HepG2 (cell line): ENCODE data around the gene SPRR2D. TPM values are rescaled to one million over a fixed set of nuclear protein-coding genes. Genes with fewer than 3 reads are reported as not detected.

ENCODE experiments used
- ATAC-seq: fragments of 200-7000 bp; cut with Tn5 transposase; 3 replicates; pipeline ENCODE4 v1.9.1; 2020; ENCODE audit warnings: mild to moderate bottlenecking, moderate library complexity
- BruUV-seq: library from RNA; stranded (reverse); fragments of 400-500 nt; replicated peaks from 2 replicates; lab custom pipeline; 2021; lab: Mats Ljungman, UMichigan
- CTCF ChIA-PET: fragments of 300-600 bp; formaldehyde crosslinking; extraction: SDS; loops from one replicate; lab custom pipeline; 2021; ENCODE audit warnings: low total read pairs, inconsistent platforms, low intra/inter-chr PET ratio; lab: Yijun Ruan, JAX
- POLR2A ChIA-PET: fragments of 350-600 bp; sonication (Branson Sonifier 250); formaldehyde crosslinking; loops from one replicate; lab custom pipeline; 2020; ENCODE audit warnings: antibody characterized with exemption, inconsistent platforms; lab: Yijun Ruan, JAX
- DNase-seq: peaks from one replicate; pipeline ENCODE4 v3.0.0-alpha.2; 2015; ENCODE audit warnings: low spot score
- FAIRE-seq: peaks from 3 replicates; lab custom pipeline; 2011; peaks lifted over from hg19 to GRCh38; lab: Jason Lieb, UNC
- H2AFZ ChIP-seq: one replicate; pipeline ENCODE4 v1.6.1; 2011; ENCODE audit warnings: low read length, inconsistent platforms
- H3K27ac ChIP-seq: fragments of 300-600 bp; 3 replicates; pipeline ENCODE4 v1.8.0; 2011; ENCODE audit warnings: mixed run types, mild to moderate bottlenecking, mixed read lengths, low read length, inconsistent platforms; ENCODE audit not compliant: insufficient read depth; ENCODE audit errors: extremely low read length
- H3K27me3 ChIP-seq, 2 experiments: fragments of 200-600 bp in 1 of 2; 2 replicates in 1 of 2; 3 replicates in 1 of 2; pipeline versions ENCODE4 v1.6.0 to v1.8.0; 2011; ENCODE audit warnings: low read length in 2 of 2, mild to moderate bottlenecking in 2 of 2, moderate library complexity in 2 of 2, inconsistent platforms in 1 of 2; ENCODE audit not compliant: insufficient read depth in 2 of 2, control insufficient read depth in 1 of 2
- H3K36me3 ChIP-seq, 2 experiments: fragments of 200-600 bp in 1 of 2; replicated peaks in 1 of 2; 2 replicates in 1 of 2; 3 replicates in 1 of 2; pipeline versions ENCODE4 v1.5.1 to v1.8.0; 2011; ENCODE audit warnings: low read length in 2 of 2, inconsistent platforms in 1 of 2; ENCODE audit not compliant: insufficient read depth in 2 of 2, control insufficient read depth in 1 of 2
- H3K4me1 ChIP-seq: 2 replicates; pipeline ENCODE4 v1.5.1; 2012; ENCODE audit warnings: low read length, inconsistent platforms; ENCODE audit not compliant: insufficient read depth
- H3K4me2 ChIP-seq: 2 replicates; pipeline ENCODE4 v1.6.0; 2011; ENCODE audit warnings: low read depth, low read length, inconsistent platforms
- H3K4me3 ChIP-seq, 3 experiments: fragments of 200-600 bp in 1 of 3; sonication (generic), shearing (Covaris generic) in 1 of 3; replicated peaks in 1 of 3; 2 replicates each; pipeline ENCODE4 v1.5.1; 2011 to 2016; ENCODE audit warnings: low read length in 3 of 3, inconsistent platforms in 2 of 3, low read depth in 2 of 3, mild to moderate bottlenecking in 2 of 3, control low read depth in 1 of 3, mixed read lengths in 1 of 3; ENCODE audit not compliant: insufficient read depth in 1 of 3
- H3K79me2 ChIP-seq: one replicate; pipeline ENCODE4 v1.6.1; 2011; ENCODE audit warnings: low read length, inconsistent platforms; ENCODE audit not compliant: insufficient read depth
- H3K9ac ChIP-seq: 2 replicates; pipeline ENCODE4 v1.6.0; 2011; ENCODE audit warnings: mild to moderate bottlenecking, low read depth, low read length, inconsistent platforms; ENCODE audit not compliant: insufficient read depth
- H3K9me3 ChIP-seq: 2 replicates; pipeline ENCODE4 v1.5.1; 2012; ENCODE audit warnings: mild to moderate bottlenecking, low read length
- H4K20me1 ChIP-seq: 2 replicates; pipeline ENCODE4 v1.6.0; 2011; ENCODE audit warnings: inconsistent platforms, mild to moderate bottlenecking, low read length, moderate library complexity; ENCODE audit not compliant: insufficient read depth
- ARHGAP35 ChIP-seq: sonication (generic); formaldehyde crosslinking; IDR thresholded peaks from 2 replicates; pipeline ENCODE4 v1.9.0; 2022; ENCODE audit warnings: mild to moderate bottlenecking, inconsistent platforms, moderate library complexity, missing genetic modification reagents, borderline replicate concordance
- ARNTL ChIP-seq: sonication (generic); formaldehyde crosslinking; IDR thresholded peaks from 2 replicates; pipeline ENCODE4 v1.4.0; 2020; ENCODE audit warnings: mild to moderate bottlenecking, missing genetic modification reagents
- FLYWCH1 ChIP-seq: sonication (generic); formaldehyde crosslinking; IDR thresholded peaks from 2 replicates; pipeline ENCODE4 v1.8.1; 2023; ENCODE audit warnings: mild to moderate bottlenecking, missing genetic modification reagents
- HNRNPH1 ChIP-seq: fragments of 200-400 bp; formaldehyde crosslinking; optimal IDR thresholded peaks from 2 replicates; pipeline ENCODE3; 2017; ENCODE audit warnings: mild to moderate bottlenecking, low read depth, low read length
- HOXA3 ChIP-seq: sonication (generic); formaldehyde crosslinking; IDR thresholded peaks from 2 replicates; pipeline ENCODE4 v1.5.0; 2020; ENCODE audit warnings: missing genetic modification reagents
- MBD4 ChIP-seq: IDR thresholded peaks from 2 replicates; pipeline ENCODE4 v1.6.1; 2012; ENCODE audit warnings: low read length, inconsistent platforms, borderline replicate concordance
- NR2F6 ChIP-seq, 2 experiments: IDR thresholded peaks; 2 replicates each; pipeline ENCODE4 v1.6.1; 2016; ENCODE audit warnings: antibody characterized with exemption in 1 of 2, mild to moderate bottlenecking in 1 of 2
- RBAK ChIP-seq: sonication (generic); formaldehyde crosslinking; IDR thresholded peaks from 2 replicates; pipeline ENCODE4 v1.5.1; 2020; ENCODE audit warnings: mild to moderate bottlenecking, missing genetic modification reagents
- RFXAP ChIP-seq: sonication (generic); formaldehyde crosslinking; IDR thresholded peaks from 2 replicates; pipeline ENCODE4 v1.4.0; 2020; ENCODE audit warnings: missing genetic modification reagents, borderline replicate concordance
- SIX1 ChIP-seq: sonication (generic); formaldehyde crosslinking; IDR thresholded peaks from 2 replicates; pipeline ENCODE4 v1.4.0; 2020; ENCODE audit warnings: missing genetic modification reagents, borderline replicate concordance
- SMAD9 ChIP-seq: sonication (generic); formaldehyde crosslinking; IDR thresholded peaks from 2 replicates; pipeline ENCODE4 v1.5.1; 2020; ENCODE audit warnings: mild to moderate bottlenecking, missing genetic modification reagents
- TBL1XR1 ChIP-seq: fragments of 150-350 bp; IDR thresholded peaks from 2 replicates; pipeline ENCODE4 v1.6.1; 2014; ENCODE audit warnings: borderline replicate concordance, low read length; ENCODE audit not compliant: partially characterized antibody
- ZBTB3 ChIP-seq: sonication (generic); formaldehyde crosslinking; IDR thresholded peaks from 2 replicates; pipeline ENCODE4 v1.4.0; 2020; ENCODE audit warnings: low read depth, mild to moderate bottlenecking, moderate library complexity, missing genetic modification reagents, borderline replicate concordance
- ZMYM2 ChIP-seq: sonication (generic); formaldehyde crosslinking; IDR thresholded peaks from 2 replicates; pipeline ENCODE4 v1.8.0; 2022; ENCODE audit warnings: mild to moderate bottlenecking, missing genetic modification reagents
- ZNF510 ChIP-seq: sonication (generic); formaldehyde crosslinking; IDR thresholded peaks from 2 replicates; pipeline ENCODE4 v1.4.0; 2020; ENCODE audit warnings: low read depth, mild to moderate bottlenecking, missing genetic modification reagents
- ZNF547 ChIP-seq: sonication (generic); formaldehyde crosslinking; IDR thresholded peaks from 2 replicates; pipeline ENCODE4 v1.5.1; 2020; ENCODE audit warnings: mild to moderate bottlenecking, missing genetic modification reagents
- WGBS: methylation state at CpG from one replicate; pipeline ENCODE4 v1.1.6; 2017; ENCODE audit warnings: low lambda C conversion rate; 5-methylcytosine and 5-hydroxymethylcytosine counted together
- in situ Hi-C: cut with HindIII; loops from 2 replicates; pipeline ENCODE4 v1.10.0; 2017; ENCODE audit warnings: low pct_unique_long_range_greater_than_20kb; ENCODE audit not compliant: extremely low pct_ligation_motif_present
- intact Hi-C: fragments of 100-400 bp; cut with micrococcal nuclease; formaldehyde crosslinking; loops from one replicate; pipeline ENCODE4 v1.10.0; 2022; ENCODE audit not compliant: unreplicated experiment
- polyA plus RNA-seq, 8 experiments: library from polyadenylated mRNA; depleted of rRNA in 3 of 8; stranded (reverse) in 7 of 8; unstranded in 1 of 8; fragments of >200 nt; fragmentation: Illumina TruSeq in 4 of 8; extraction: Trizol in 4 of 8; gene quantifications; 2 replicates each; pipeline versions ENCODE4 v1.2.1 to v1.2.3, GENCODE V29; 2011 to 2016; ENCODE audit warnings: low read depth in 4 of 8, missing spikeins in 1 of 8, mixed read lengths in 1 of 8; ENCODE audit not compliant: insufficient read depth in 1 of 8
- total RNA-seq, 5 experiments: library from RNA; depleted of rRNA; stranded (reverse); fragments of >200 nt; fragmentation: Illumina TruSeq; extraction: Trizol; gene quantifications; 2 replicates each; pipeline ENCODE4 v1.2.3, GENCODE V29; 2016; ENCODE audit warnings: low read depth in 1 of 5
- TF ChIP-seq, protein P1 (sequence below): IDR thresholded peaks from 2 replicates; pipeline ENCODE4 v1.6.1; 2016; ENCODE audit warnings: missing compliant biosample characterization, missing genetic modification reagents, borderline replicate concordance

The SPRR2D gene
- total and polyA plus RNA-seq, 2 of the 13 experiments (the other 11 are each of a cell fraction or from before 2014, with no cell fraction given): not detected

DNA sequence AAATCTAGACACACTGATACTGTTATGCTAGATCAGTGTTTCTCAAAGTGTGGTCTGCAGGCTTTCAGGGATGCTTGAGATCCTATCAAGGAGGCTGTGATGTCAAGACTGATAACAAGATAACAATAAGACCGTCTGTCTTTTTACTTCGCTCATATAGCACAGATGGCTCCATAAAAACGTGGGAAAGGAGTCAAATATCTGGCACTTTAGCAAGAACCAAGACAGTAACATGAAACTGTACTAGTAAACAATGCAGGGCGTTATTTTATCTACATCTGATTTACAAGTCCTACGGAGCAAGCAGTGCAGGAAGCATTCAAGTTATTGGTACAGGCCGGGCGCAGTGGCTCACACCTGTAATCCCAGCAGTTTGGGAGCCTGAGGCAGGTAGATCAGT is 43.0 kb downstream of the SPRR2D start:
- BruUV-seq: no TSS peak
- POLR2A ChIA-PET: no interaction called here
- ATAC-seq: no peak
- TF ChIP-seq SMAD9 (CRISPR knock-in tag): no peak
- TF ChIP-seq ARNTL (CRISPR knock-in tag): no peak
- no peak for TF ChIP-seq ZNF547
- no peak for TF ChIP-seq ARHGAP35 (CRISPR knock-in tag)
- TF ChIP-seq FLYWCH1 (CRISPR knock-in tag): no peak
- TF ChIP-seq, protein P1, sequence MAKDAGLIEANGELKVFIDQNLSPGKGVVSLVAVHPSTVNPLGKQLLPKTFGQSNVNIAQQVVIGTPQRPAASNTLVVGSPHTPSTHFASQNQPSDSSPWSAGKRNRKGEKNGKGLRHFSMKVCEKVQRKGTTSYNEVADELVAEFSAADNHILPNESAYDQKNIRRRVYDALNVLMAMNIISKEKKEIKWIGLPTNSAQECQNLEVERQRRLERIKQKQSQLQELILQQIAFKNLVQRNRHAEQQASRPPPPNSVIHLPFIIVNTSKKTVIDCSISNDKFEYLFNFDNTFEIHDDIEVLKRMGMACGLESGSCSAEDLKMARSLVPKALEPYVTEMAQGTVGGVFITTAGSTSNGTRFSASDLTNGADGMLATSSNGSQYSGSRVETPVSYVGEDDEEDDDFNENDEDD (CRISPR knock-in tag): no peak
- no peak for TF ChIP-seq ZNF510 (CRISPR knock-in tag)
- no peak for TF ChIP-seq ZMYM2 (CRISPR knock-in tag)
- TF ChIP-seq MBD4: no peak
- TF ChIP-seq RBAK (CRISPR knock-in tag): no peak
- TF ChIP-seq HOXA3 (CRISPR knock-in tag): no peak
- no peak for TF ChIP-seq SIX1 (CRISPR knock-in tag)
- TF ChIP-seq HNRNPH1: no peak
- TF ChIP-seq NR2F6 (IDR thresholded peaks at IDR 0.05): no peak
- no peak for TF ChIP-seq NR2F6 (CRISPR knock-in tag; IDR thresholded peaks at IDR 0.05)
- no peak for TF ChIP-seq ZBTB3 (CRISPR knock-in tag)
- no peak for TF ChIP-seq TBL1XR1
- no peak for TF ChIP-seq RFXAP
- no peak for DNase-seq
- FAIRE-seq: no peak
- CTCF ChIA-PET: no interaction called here
- H3K27ac ChIP-seq: no peak overlapping the region
- no peak overlapping the region for H3K4me2 ChIP-seq
- WGBS: 17% methylated on average over 5 of the region's 7 CpGs
- no peak overlapping the region for H3K4me3 ChIP-seq
- in situ Hi-C loops (no loop called here), intact Hi-C loops (no loop called here)
- H4K20me1 ChIP-seq: no peaks in the 10 kb centered on the region
- no peaks in the 10 kb centered on the region for H3K27me3 ChIP-seq
- no peaks in the 10 kb centered on the region for H3K9me3 ChIP-seq
- no peaks in the 10 kb centered on the region for H3K4me1 ChIP-seq
- H2AFZ ChIP-seq: no peak overlapping the region
- no peaks in the 10 kb centered on the region for H3K36me3 ChIP-seq
- no peak overlapping the region for H3K9ac ChIP-seq
- no peaks in the 10 kb centered on the region for H3K79me2 ChIP-seq
